Hematopoietic multipotent progenitor cell treated with erythropoietin and hydrocortisone succinate and interleukin-3 and kit ligand, for 17 days (in vitro differentiated cells): ENCODE results near the gene ESR2.
"Not testable (repeated sequence)": the region's sequence is repeated elsewhere in the genome, so short reads cannot be mapped to it uniquely, and the experiment has no call there.

Source experiments
- DNase-seq: peaks from one replicate; pipeline ENCODE4 v3.0.0-alpha.2; 2015; ENCODE audit warnings: low spot score

The ESR2 gene

GRCh38 chr14:64081174-64081746, 212.9 kb downstream of the ESR2 start:
- DNase-seq = no peak

- no peak for DNase-seq
These were observed 213.7 kb downstream of the ESR2 start for GRCh38 chr14:64080452-64080851.

- DNase-seq = no peak
These were observed 218.6 kb downstream of the ESR2 start for GRCh38 chr14:64075613-64076005.

- DNase-seq = no peak
These were observed 219.1 kb downstream of the ESR2 start for GRCh38 chr14:64074961-64075612.

GRCh38 chr14:64069634-64070359, 224.4 kb downstream of the ESR2 start:
- DNase-seq = no peak

GRCh38 chr14:64064447-64064846, 229.7 kb downstream of the ESR2 start:
- DNase-seq = no peak

GRCh38 chr14:64062381-64063115, 231.6 kb downstream of the ESR2 start:
- no peak for DNase-seq

- no peak for DNase-seq
These were observed 232.5 kb downstream of the ESR2 start for GRCh38 chr14:64061706-64062105.

- DNase-seq = no peak
These were observed 233.1 kb downstream of the ESR2 start for GRCh38 chr14:64061115-64061514.

- no peak for DNase-seq
These were observed 233.5 kb downstream of the ESR2 start for GRCh38 chr14:64060648-64061096.

GRCh38 chr14:64060199-64060545, 234.0 kb downstream of the ESR2 start:
- no peak for DNase-seq

- no peak for DNase-seq
These were observed 234.5 kb downstream of the ESR2 start for GRCh38 chr14:64059454-64060198.

- no peak for DNase-seq
These were observed 240.2 kb downstream of the ESR2 start for GRCh38 chr14:64053694-64054669.

GRCh38 chr14:64049616-64050381, 244.4 kb downstream of the ESR2 start:
- DNase-seq = no peak

- DNase-seq = no peak
These were observed 249.1 kb downstream of the ESR2 start for GRCh38 chr14:64045091-64045490.

GRCh38 chr14:64043296-64043695, 250.9 kb downstream of the ESR2 start:
- not testable (repeated sequence) for DNase-seq

GRCh38 chr14:64040044-64040443, 254.1 kb downstream of the ESR2 start:
- DNase-seq = no peak

GRCh38 chr14:64038841-64039542, 255.2 kb downstream of the ESR2 start:
- DNase-seq = no peak
